Measurements from ENCODE around the gene KCNQ1. TPM values are rescaled to one million over a fixed set of nuclear protein-coding genes. Genes with fewer than 3 reads are reported as not detected.

The KCNQ1 gene
- total RNA-seq, 1 donor from 2014 or later = 8.5 TPM

- TF ChIP-seq CTCF (IDR thresholded peaks at IDR 0.05; ENCODE audit: unreplicated experiment) = no peak
- Mint-ChIP-seq H3K36me3 (peaks cover 7% of the 10 kb centered on the region), H3K4me1 (peaks cover 29% of the 10 kb centered on the region), H3K27me3 (ENCODE audit: low read depth) (no peaks in the 10 kb centered on the region), H3K27ac (peak overlapping the region; percentile 34), H3K9me3 (peaks cover 22% of the 10 kb centered on the region), H3K4me3 (no peak overlapping the region)
- DNase-seq (ENCODE audit: low spot score in 2 of 2, unreplicated experiment in 2 of 2) = peak; percentile 8 to 28
Observed at GRCh38 chr11:2789331-2789730, 344.5 kb downstream of the KCNQ1 start.

- no peak overlapping the region for H3K4me3 Mint-ChIP-seq
- no peaks in the 10 kb centered on the region for H3K27me3 Mint-ChIP-seq (ENCODE audit: low read depth)
- H3K27ac Mint-ChIP-seq = no peak overlapping the region
- peaks cover 15% of the 10 kb centered on the region for H3K9me3 Mint-ChIP-seq
- H3K4me1 Mint-ChIP-seq = peaks cover 32% of the 10 kb centered on the region
- H3K36me3 Mint-ChIP-seq = peaks cover 6% of the 10 kb centered on the region
- peak; percentile 15 to 25 for DNase-seq (ENCODE audit: low spot score in 2 of 2, unreplicated experiment in 2 of 2)
- no peak for TF ChIP-seq CTCF (IDR thresholded peaks at IDR 0.05; ENCODE audit: unreplicated experiment)
Observed at GRCh38 chr11:2789791-2790567, 345.2 kb downstream of the KCNQ1 start.

- H3K36me3 Mint-ChIP-seq = peaks cover 6% of the 10 kb centered on the region
- no peak overlapping the region for H3K4me3 Mint-ChIP-seq
- TF ChIP-seq CTCF (IDR thresholded peaks at IDR 0.05; ENCODE audit: unreplicated experiment) = no peak
- peaks cover 13% of the 10 kb centered on the region for H3K9me3 Mint-ChIP-seq
- H3K4me1 Mint-ChIP-seq = peaks cover 35% of the 10 kb centered on the region
- H3K27me3 Mint-ChIP-seq (ENCODE audit: low read depth) = no peaks in the 10 kb centered on the region
- DNase-seq (ENCODE audit: low spot score in 2 of 2, unreplicated experiment in 2 of 2) = peak; percentile 6 to 29
- no peak overlapping the region for H3K27ac Mint-ChIP-seq
Observed at GRCh38 chr11:2790568-2790921, 345.7 kb downstream of the KCNQ1 start.

GRCh38 chr11:2791139-2791520, 346.3 kb downstream of the KCNQ1 start:
- Mint-ChIP-seq H3K4me1 (peaks cover 35% of the 10 kb centered on the region), H3K27me3 (ENCODE audit: low read depth) (no peaks in the 10 kb centered on the region), H3K4me3 (no peak overlapping the region), H3K36me3 (peaks cover 6% of the 10 kb centered on the region), H3K27ac (no peak overlapping the region), H3K9me3 (peaks cover 7% of the 10 kb centered on the region)
- no peak for TF ChIP-seq CTCF (IDR thresholded peaks at IDR 0.05; ENCODE audit: unreplicated experiment)
- peak; percentile 5 to 31 for DNase-seq (ENCODE audit: low spot score in 2 of 2, unreplicated experiment in 2 of 2)

GRCh38 chr11:2791521-2792380, 346.9 kb downstream of the KCNQ1 start:
- H3K9me3 Mint-ChIP-seq = peaks cover under 1% of the 10 kb centered on the region
- peak overlapping the region; percentile 69 for H3K27ac Mint-ChIP-seq
- TF ChIP-seq CTCF (IDR thresholded peaks at IDR 0.05; ENCODE audit: unreplicated experiment) = no peak
- no peaks in the 10 kb centered on the region for H3K27me3 Mint-ChIP-seq (ENCODE audit: low read depth)
- peak; percentile 18 to 38 for DNase-seq (ENCODE audit: low spot score in 2 of 2, unreplicated experiment in 2 of 2)
- peaks cover under 1% of the 10 kb centered on the region for H3K36me3 Mint-ChIP-seq
- peak overlapping the region; percentile 55 for H3K4me3 Mint-ChIP-seq
- H3K4me1 Mint-ChIP-seq = peaks cover 35% of the 10 kb centered on the region
